Activated T-helper 2 cell treated with anti-CD3 and anti-CD28 coated beads, Interferon-gamma antibody, Interleukin-2, Interleukin-4, amounts not matched to agents 10 μg/mL and 5 μg/mL and 100 μg/mL, durations not matched to agents 14 hours and 24 hours and 36 hours (primary cell): ENCODE measurements around the gene B3GALT2. TPM values are rescaled to one million over a fixed set of nuclear protein-coding genes. Genes with fewer than 3 reads are reported as not detected.

Experiments used
- total RNA-seq: library from RNA; stranded (reverse); gene quantifications from 2 replicates; pipeline ENCODE4 v1.2.3, GENCODE V29; 2022

Gene B3GALT2
- total RNA-seq, 1 donor from 2014 or later: not detected

Other genes with a start within 250 kb of the B3GALT2 start
- 77.6 and 78.5 TPM in 2 replicates for gene UCHL5, start 127.3 kb downstream of the B3GALT2 start, total RNA-seq
- gene RO60, start 127.0 kb downstream of the B3GALT2 start, total RNA-seq: 71.4 and 72.7 TPM in 2 replicates
- gene GLRX2, start 81.2 kb downstream of the B3GALT2 start, total RNA-seq: 29.0 and 31.6 TPM in 2 replicates
- 47.0 and 53.3 TPM in 2 replicates for gene CDC73, start 64.6 kb downstream of the B3GALT2 start, total RNA-seq